Measurements from ENCODE around the gene TCF15. TPM values are rescaled to one million over a fixed set of nuclear protein-coding genes. Genes with fewer than 3 reads are reported as not detected.

Gene TCF15
- total RNA-seq, 2 experiments from 2014 or later = not detected

DNA sequence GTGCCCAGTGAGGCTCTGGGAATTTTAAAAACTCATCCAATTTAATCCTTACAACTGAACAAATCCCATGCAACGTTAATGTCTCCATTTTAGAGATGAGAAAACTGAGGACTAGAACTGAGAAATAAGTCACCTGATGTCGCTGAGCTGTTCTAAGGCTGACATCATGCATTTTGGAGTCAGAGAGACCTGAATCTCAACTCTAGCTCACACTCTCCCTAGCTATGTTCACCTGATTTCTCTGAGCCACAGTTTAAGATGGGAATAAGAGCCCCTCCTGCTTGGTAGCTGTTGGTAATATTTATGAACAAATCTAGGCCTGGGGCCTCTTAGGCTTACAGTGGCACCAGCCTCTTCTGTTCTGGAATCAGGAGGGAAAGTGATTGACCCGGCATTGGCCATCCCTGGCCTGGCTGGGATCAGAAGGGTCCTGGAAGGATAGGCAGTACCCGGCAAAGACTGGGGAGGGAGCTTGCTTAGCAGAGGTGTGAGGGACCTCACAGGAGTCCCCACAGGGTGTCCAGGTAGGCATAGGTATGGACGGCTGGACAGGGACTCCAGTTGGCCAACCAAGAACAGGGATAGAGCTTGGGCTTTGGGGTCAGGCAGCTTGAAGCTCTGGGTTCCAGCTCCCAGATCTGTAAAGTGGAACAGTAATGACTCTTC is 47.7 kb downstream of the TCF15 start:
- H3K9me3 Mint-ChIP-seq = no peaks in the 10 kb centered on the region
- CTCF ChIA-PET = interaction anchor here (0.6 to 1.5 kb wide), 5 partner anchors 8 to 83 kb away, joined by 3 to 6 read pairs (median 3); no protein-coding TSS in a partner anchor

DNA sequence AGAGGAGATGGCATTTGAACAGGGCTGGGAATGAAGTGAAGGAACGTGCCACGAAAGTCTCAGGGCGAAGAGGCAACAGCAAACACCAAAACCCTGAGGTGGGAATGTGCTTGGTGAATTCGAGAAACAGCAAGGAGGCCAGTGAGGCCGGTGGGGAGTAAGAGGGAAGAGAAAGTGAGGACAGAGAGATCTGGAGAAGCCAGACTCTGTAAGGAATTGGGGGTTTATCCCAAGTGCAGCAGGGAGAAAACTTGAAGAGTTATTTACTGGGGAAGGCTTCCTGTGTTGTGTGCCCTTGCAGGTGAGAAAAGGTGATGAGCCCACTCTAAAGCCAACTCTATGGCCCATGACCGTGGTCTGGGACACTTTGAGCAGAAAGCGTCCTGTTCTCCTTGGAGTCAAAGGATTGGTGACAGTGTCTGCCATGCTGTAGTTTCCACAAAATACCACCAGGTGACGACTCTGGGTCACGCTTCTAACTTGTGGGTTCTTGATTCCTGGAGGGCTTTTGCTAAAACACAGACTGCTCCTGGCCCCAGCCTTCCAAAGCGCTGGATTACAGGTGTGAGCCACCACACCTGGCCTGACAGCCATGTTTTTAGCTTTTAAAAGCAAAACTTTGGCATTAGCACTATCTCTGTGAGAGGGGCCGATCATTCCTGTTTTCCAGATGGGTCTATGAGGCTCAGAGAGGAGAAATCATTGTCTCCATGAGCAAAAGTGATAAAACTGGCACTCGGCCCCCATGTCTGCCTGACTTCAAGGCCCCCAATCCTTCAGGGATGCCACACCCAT is 48.5 kb downstream of the TCF15 start:
- no peak overlapping the region for H3K4me3 Mint-ChIP-seq
- H3K4me1 Mint-ChIP-seq = no peaks in the 10 kb centered on the region
- no peak overlapping the region for H3K27ac Mint-ChIP-seq
- H3K36me3 Mint-ChIP-seq (ENCODE audit: low read depth) = no peaks in the 10 kb centered on the region
- POLR2A ChIA-PET = no interaction called here
- peaks cover 14% of the 10 kb centered on the region for H3K27me3 Mint-ChIP-seq
- DNase-seq = peak; percentile 65
- CTCF ChIA-PET = interaction anchor here (0.6 to 1.5 kb wide), 4 partner anchors 10 to 84 kb away, joined by 3 to 6 read pairs (median 4); no protein-coding TSS in a partner anchor
- no peaks in the 10 kb centered on the region for H3K9me3 Mint-ChIP-seq

More for the DNA sequence above, 47.7 kb downstream of the TCF15 start:
- H3K4me3 Mint-ChIP-seq = no peak overlapping the region
- DNase-seq = no peak
- POLR2A ChIA-PET = interaction anchor here (0.6 kb wide), 1 partner anchor 10 kb away, joined by 12 read pairs; no protein-coding TSS in a partner anchor
- H3K36me3 Mint-ChIP-seq (ENCODE audit: low read depth) = no peaks in the 10 kb centered on the region
- H3K4me1 Mint-ChIP-seq = no peaks in the 10 kb centered on the region
- H3K27ac Mint-ChIP-seq = no peak overlapping the region
- peaks cover 15% of the 10 kb centered on the region for H3K27me3 Mint-ChIP-seq

DNA sequence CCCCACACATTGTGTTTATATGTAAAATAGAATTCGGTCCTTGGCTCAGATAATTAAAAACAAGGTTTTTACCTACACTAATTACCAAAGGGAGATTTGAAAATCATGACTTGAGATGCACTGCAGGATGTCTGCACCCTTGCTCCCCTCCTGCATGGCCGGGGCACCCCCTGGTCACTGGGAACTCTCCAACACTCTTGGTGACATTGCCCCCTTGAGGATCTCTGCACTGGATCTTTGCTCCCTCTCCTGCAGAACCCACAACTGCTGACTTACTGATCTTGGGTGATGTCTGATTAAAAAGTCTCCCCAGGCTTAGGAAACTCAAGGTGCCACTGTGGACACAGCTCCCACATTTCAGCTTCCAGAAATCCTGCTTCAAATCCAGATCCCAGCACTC is 49.4 kb downstream of the TCF15 start:
- Mint-ChIP-seq H3K4me3 (no peak overlapping the region), H3K27ac (no peak overlapping the region), H3K36me3 (ENCODE audit: low read depth) (no peaks in the 10 kb centered on the region), H3K4me1 (no peaks in the 10 kb centered on the region), H3K27me3 (peaks cover 17% of the 10 kb centered on the region), H3K9me3 (no peaks in the 10 kb centered on the region)
- ChIA-PET CTCF (interaction anchor here (0.6 to 0.8 kb wide), 3 partner anchors 15 to 223 kb away, joined by 3 read pairs; no protein-coding TSS in a partner anchor), POLR2A (no interaction called here)
- DNase-seq = no peak

DNA sequence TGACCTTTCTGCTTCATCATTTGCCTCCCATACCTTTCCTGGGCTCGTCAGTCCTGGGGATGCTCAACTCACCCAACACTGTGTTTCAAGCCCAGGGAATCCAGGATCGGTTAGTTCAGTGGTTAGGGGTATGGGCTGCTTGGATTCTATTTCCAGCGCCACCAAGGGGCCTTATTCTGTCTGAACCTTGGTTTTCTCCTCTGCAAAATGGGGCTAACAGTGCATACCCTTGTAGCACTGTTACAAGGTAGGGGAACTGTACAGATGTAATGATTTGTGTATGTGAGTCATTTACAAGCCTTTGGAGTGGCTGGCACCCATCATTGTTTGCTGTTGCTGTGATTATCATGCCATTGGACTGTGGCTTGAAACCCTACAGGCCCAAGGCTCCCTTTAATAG is 52.0 kb downstream of the TCF15 start:
- ChIA-PET CTCF (interaction anchor here (1.6 kb wide), 1 partner anchor 109 kb away, joined by 4 read pairs; no protein-coding TSS in a partner anchor), POLR2A (no interaction called here)
- peaks cover 30% of the 10 kb centered on the region for H3K27me3 Mint-ChIP-seq
- H3K9me3 Mint-ChIP-seq = no peaks in the 10 kb centered on the region
- no peaks in the 10 kb centered on the region for H3K36me3 Mint-ChIP-seq (ENCODE audit: low read depth)
- H3K27ac Mint-ChIP-seq = no peak overlapping the region
- no peak overlapping the region for H3K4me3 Mint-ChIP-seq
- no peak for DNase-seq
- no peaks in the 10 kb centered on the region for H3K4me1 Mint-ChIP-seq

GRCh38 chr20:556984-557383 is 53.1 kb downstream of the TCF15 start:
- Mint-ChIP-seq H3K4me3 (no peak overlapping the region), H3K4me1 (no peaks in the 10 kb centered on the region), H3K9me3 (no peaks in the 10 kb centered on the region), H3K27ac (no peak overlapping the region), H3K36me3 (ENCODE audit: low read depth) (no peaks in the 10 kb centered on the region), H3K27me3 (peaks cover 33% of the 10 kb centered on the region)
- POLR2A ChIA-PET = no interaction called here
- CTCF ChIA-PET = no interaction called here
- no peak for DNase-seq

GRCh38 chr20:555976-556385 is 54.1 kb downstream of the TCF15 start:
- Mint-ChIP-seq H3K9me3 (no peaks in the 10 kb centered on the region), H3K27ac (no peak overlapping the region), H3K4me1 (no peaks in the 10 kb centered on the region), H3K36me3 (ENCODE audit: low read depth) (no peaks in the 10 kb centered on the region), H3K4me3 (no peak overlapping the region), H3K27me3 (peaks cover 38% of the 10 kb centered on the region)
- CTCF ChIA-PET = interaction anchor here (0.8 to 1.2 kb wide), 2 partner anchors 12 to 1736 kb away, joined by 4 read pairs; no protein-coding TSS in a partner anchor
- no peak for DNase-seq
- POLR2A ChIA-PET = no interaction called here

Other genes with a start within 250 kb of the TCF15 start
- 10 to 100 TPM; 16.0 to 18.8 TPM for gene TRIB3, start 229.5 kb downstream of the TCF15 start, total RNA-seq
- 100 to 1,000 TPM; 135 to 155 TPM for gene RBCK1, start 202.0 kb downstream of the TCF15 start, total RNA-seq
- 10 to 100 TPM; 29.3 to 31.6 TPM for gene TBC1D20, start 147.8 kb downstream of the TCF15 start, total RNA-seq
- gene CSNK2A1, start 66.5 kb downstream of the TCF15 start, total RNA-seq = 100 to 1,000 TPM; 111 to 133 TPM
- gene SRXN1, start 42.9 kb upstream of the TCF15 start, total RNA-seq = 10 to 100 TPM; 11.5 to 12.9 TPM
- not detected for gene SCRT2, start 65.5 kb upstream of the TCF15 start, total RNA-seq
- gene SLC52A3, start 158.2 kb upstream of the TCF15 start, total RNA-seq = not detected
- 10 to 100 TPM; 27.6 to 30.2 TPM for gene FAM110A, start 223.4 kb upstream of the TCF15 start, total RNA-seq